ENCODE measurements around the gene DNAJC6.

Gene DNAJC6

GRCh38 chr1:65317866-65318653, 8.7 kb downstream of the DNAJC6 start:
- no peak overlapping the region for H3K27ac ChIP-seq
- no peak for TF ChIP-seq ZFX (IDR thresholded peaks at IDR 0.05; ENCODE audit: borderline replicate concordance)
- TF ChIP-seq CTCF (IDR thresholded peaks at IDR 0.05) = no peak

- no peak overlapping the region for H3K27ac ChIP-seq
- TF ChIP-seq CTCF (IDR thresholded peaks at IDR 0.05) (no peak), ZFX (IDR thresholded peaks at IDR 0.05; ENCODE audit: borderline replicate concordance) (no peak)
These were observed 9.8 kb downstream of the DNAJC6 start for GRCh38 chr1:65319141-65319540.

GRCh38 chr1:65319754-65320153, 10.4 kb downstream of the DNAJC6 start:
- H3K27ac ChIP-seq = no peak overlapping the region
- TF ChIP-seq CTCF (IDR thresholded peaks at IDR 0.05) = no peak
- no peak for TF ChIP-seq ZFX (IDR thresholded peaks at IDR 0.05; ENCODE audit: borderline replicate concordance)

- H3K27ac ChIP-seq = no peak overlapping the region
- no peak for TF ChIP-seq ZFX (IDR thresholded peaks at IDR 0.05; ENCODE audit: borderline replicate concordance)
- no peak for TF ChIP-seq CTCF (IDR thresholded peaks at IDR 0.05)
These were observed 12.5 kb downstream of the DNAJC6 start for GRCh38 chr1:65321879-65322278.

- H3K27ac ChIP-seq = no peak overlapping the region
- TF ChIP-seq CTCF (IDR thresholded peaks at IDR 0.05) = no peak
- TF ChIP-seq ZFX (IDR thresholded peaks at IDR 0.05; ENCODE audit: borderline replicate concordance) = no peak
These were observed 13.9 kb downstream of the DNAJC6 start for GRCh38 chr1:65323246-65323645.

- H3K27ac ChIP-seq = no peak overlapping the region
- no peak for TF ChIP-seq CTCF (IDR thresholded peaks at IDR 0.05)
- no peak for TF ChIP-seq ZFX (IDR thresholded peaks at IDR 0.05; ENCODE audit: borderline replicate concordance)
These were observed 20.7 kb downstream of the DNAJC6 start for GRCh38 chr1:65330021-65330420.

GRCh38 chr1:65330822-65331221, 21.5 kb downstream of the DNAJC6 start:
- H3K27ac ChIP-seq = no peak overlapping the region
- TF ChIP-seq ZFX (IDR thresholded peaks at IDR 0.05; ENCODE audit: borderline replicate concordance) = no peak
- no peak for TF ChIP-seq CTCF (IDR thresholded peaks at IDR 0.05)

All from 22Rv1 (cell line).